T-helper 17 cell (primary cell): ENCODE measurements around the gene SKA1. TPM values are rescaled to one million over a fixed set of nuclear protein-coding genes. Genes with fewer than 3 reads are reported as not detected.
A peak's percentile ranks its signal among the peaks of the same experiment; 100 is the strongest.

Experiments
- ATAC-seq: fragments of 150-1000 bp; cut with Tn5 transposase; 2 replicates; pipeline ENCODE4 v1.10.0; 2021; ENCODE audit warnings: mild to moderate bottlenecking, moderate library complexity
- DNase-seq, 3 donors: peaks; one replicate each; pipeline versions ENCODE4 v3.0.0 to v3.0.0-alpha.2; 2020 to 2021
- H3K9me3 ChIP-seq: one replicate; pipeline ENCODE4 v1.7.0; 2013; ENCODE audit warnings: low read length, mild to moderate bottlenecking; ENCODE audit not compliant: control insufficient read depth, poor library complexity, severe bottlenecking
- H3K27ac Mint-ChIP-seq: one replicate; pipeline ENCODE4 v1.8.0; 2022; ENCODE audit warnings: mild to moderate bottlenecking, moderate library complexity, mixed read lengths
- H3K27me3 Mint-ChIP-seq: one replicate; pipeline ENCODE4 v1.8.0; 2022; ENCODE audit warnings: mixed read lengths
- H3K36me3 Mint-ChIP-seq: one replicate; pipeline ENCODE4 v1.8.0; 2022; ENCODE audit warnings: low read depth, mixed read lengths
- H3K4me1 Mint-ChIP-seq: one replicate; pipeline ENCODE4 v1.8.0; 2022; ENCODE audit warnings: mild to moderate bottlenecking, mixed read lengths
- H3K4me3 Mint-ChIP-seq: one replicate; pipeline ENCODE4 v1.8.0; 2022; ENCODE audit warnings: mild to moderate bottlenecking, moderate library complexity, mixed read lengths
- total RNA-seq, 4 donors: library from RNA in 2 of 4; stranded (reverse) in 2 of 4; gene quantifications; one replicate each; pipeline ENCODE4 v1.2.3 and lab custom pipeline; 2022 to 2026

The SKA1 gene
- total RNA-seq, 2 donors from 2014 or later = 0.27 to 0.39 TPM

DNA sequence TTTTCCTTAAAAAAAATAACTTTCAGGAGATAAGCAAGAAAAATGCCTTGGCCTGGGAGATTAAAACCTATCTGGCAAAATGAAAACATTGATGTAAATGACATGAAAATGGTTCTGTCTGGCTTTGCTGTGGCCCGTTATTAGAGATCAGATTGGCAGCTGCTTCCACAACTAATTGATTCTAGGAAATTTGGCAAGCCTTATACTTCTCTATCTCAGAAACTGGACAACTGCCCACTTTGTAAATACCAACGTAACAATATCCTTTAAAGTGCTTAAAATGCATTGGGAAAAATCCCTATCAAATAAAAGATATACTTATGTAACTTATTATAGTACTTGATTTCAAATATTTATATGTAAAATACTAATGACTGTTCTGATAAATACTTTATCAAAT lies 14.2 kb upstream of the SKA1 start:
- Mint-ChIP-seq H3K4me3 (no peak overlapping the region), H3K27ac (no peak overlapping the region), H3K27me3 (peaks cover 11% of the 10 kb centered on the region), H3K4me1 (peaks cover 5% of the 10 kb centered on the region), H3K36me3 (peaks cover 3% of the 10 kb centered on the region)
- no peaks in the 10 kb centered on the region for H3K9me3 ChIP-seq
- ATAC-seq = no peak
- DNase-seq = no peak

DNA sequence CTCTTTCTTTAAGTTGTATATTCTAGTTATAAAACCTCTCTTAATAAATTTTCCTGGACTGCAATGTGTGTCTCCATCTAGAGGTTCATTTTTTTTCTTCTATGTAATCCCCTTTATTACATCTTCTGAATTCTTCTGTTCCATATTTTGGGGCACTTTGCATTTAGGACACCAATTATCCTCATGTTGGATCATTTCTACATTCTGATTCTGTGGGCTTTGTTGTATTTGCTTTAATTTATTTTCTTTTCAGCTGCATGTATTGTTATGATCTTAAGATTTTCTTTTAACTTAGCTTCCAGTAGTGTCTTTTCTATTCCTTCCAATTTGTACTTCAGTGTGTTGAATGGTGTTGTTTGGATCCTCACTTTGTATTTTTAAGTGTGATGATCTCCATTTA lies 5.2 kb upstream of the SKA1 start:
- peaks cover 4% of the 10 kb centered on the region for H3K9me3 ChIP-seq
- H3K4me3 Mint-ChIP-seq = no peak overlapping the region
- peaks cover 4% of the 10 kb centered on the region for H3K36me3 Mint-ChIP-seq
- peaks cover 4% of the 10 kb centered on the region for H3K4me1 Mint-ChIP-seq
- ATAC-seq (no peak), DNase-seq (no peak)
- peaks cover 25% of the 10 kb centered on the region for H3K27me3 Mint-ChIP-seq
- no peak overlapping the region for H3K27ac Mint-ChIP-seq

DNA sequence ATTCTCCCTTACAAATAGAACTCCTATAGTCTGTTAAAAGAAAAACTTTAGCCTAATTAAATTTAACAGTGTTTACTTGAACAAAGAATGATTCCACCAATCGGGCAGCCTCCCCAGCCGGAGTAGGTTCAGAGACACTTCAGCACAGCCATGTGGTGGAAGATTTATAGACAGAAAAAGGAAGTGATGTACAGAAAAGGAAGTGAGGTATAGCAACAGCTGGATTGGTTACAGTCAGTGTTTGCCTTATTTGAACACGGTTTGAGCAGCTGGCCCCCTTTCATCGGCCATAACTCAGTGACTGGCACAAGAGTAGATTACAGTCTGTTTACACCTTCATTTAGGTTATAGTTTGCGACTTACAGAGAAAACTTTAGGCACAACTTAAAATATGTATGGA lies 2.1 kb upstream of the SKA1 start:
- Mint-ChIP-seq H3K27ac (no peak overlapping the region), H3K36me3 (peaks cover 2% of the 10 kb centered on the region), H3K4me3 (no peak overlapping the region), H3K4me1 (peaks cover 10% of the 10 kb centered on the region), H3K27me3 (peaks cover 23% of the 10 kb centered on the region)
- DNase-seq (no peak), ATAC-seq (no peak)
- H3K9me3 ChIP-seq = peaks cover 4% of the 10 kb centered on the region

DNA sequence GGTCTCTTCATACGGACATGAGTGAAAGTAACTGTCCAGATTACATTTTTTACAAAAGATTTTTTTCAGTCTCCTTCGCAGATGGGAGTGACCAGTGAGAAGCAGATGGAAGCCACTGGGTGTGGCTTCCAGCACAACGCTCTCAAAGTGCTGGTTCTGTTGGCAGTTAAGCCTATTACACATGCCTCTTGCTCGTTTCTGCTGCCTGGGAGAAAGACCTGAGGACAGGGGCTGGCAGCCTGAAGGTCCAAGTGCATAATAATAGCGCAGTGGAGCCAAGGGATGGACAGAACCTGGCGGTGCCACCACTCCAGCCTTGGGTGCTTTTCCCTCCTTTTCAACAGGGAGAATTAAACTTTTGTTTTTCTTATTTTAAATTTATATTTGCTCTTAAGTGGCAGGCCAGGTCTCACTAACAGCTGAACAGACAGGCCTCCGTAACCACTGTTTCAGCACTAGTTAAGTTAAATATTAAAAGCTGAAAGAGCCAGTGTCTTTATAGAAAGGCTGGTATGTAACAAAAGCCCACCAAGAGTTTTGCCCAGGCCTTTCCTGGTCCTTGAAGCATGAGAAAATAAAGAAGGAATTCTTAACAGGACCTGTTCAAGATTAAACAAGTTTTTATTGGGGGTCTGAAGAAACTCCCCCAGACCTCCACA lies 1.2 kb upstream of the SKA1 start:
- ATAC-seq (no peak), DNase-seq (no peak)
- no peak overlapping the region for H3K27ac Mint-ChIP-seq
- H3K27me3 Mint-ChIP-seq = peaks cover 14% of the 10 kb centered on the region
- peaks cover 4% of the 10 kb centered on the region for H3K9me3 ChIP-seq
- no peaks in the 10 kb centered on the region for H3K36me3 Mint-ChIP-seq
- H3K4me1 Mint-ChIP-seq = peaks cover 10% of the 10 kb centered on the region
- H3K4me3 Mint-ChIP-seq = no peak overlapping the region

DNA sequence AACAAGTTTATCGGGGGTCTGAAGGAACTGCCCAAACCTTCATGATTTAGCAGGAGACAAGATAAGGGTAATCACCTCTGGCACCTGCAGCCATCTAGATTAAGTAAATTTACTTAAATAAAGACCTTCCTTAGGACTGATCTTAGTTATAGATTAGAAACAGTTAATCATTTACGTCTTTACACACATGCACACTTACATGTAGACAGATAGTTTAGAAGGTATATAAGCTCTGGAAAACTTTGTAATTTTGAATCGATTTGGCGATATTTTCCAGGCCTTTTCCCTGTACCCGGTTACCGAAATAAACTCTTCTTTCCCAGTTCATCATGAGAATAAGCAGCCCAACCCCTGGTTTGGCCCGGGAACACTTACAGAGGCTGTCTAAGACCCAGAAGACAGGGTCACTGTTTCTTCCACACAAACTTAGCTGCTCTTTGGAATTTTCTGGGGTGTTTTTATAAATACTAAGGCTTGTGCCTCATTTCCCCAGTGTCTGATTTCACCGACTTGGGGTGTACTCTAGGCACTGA lies 560 bp upstream of the SKA1 start:
- peaks cover 4% of the 10 kb centered on the region for H3K9me3 ChIP-seq
- H3K4me1 Mint-ChIP-seq = peaks cover 10% of the 10 kb centered on the region
- ATAC-seq = no peak
- H3K27ac Mint-ChIP-seq = peak overlapping the region; percentile 79
- peaks cover 9% of the 10 kb centered on the region for H3K27me3 Mint-ChIP-seq
- no peak for DNase-seq
- no peaks in the 10 kb centered on the region for H3K36me3 Mint-ChIP-seq
- peak overlapping the region; percentile 82 for H3K4me3 Mint-ChIP-seq

DNA sequence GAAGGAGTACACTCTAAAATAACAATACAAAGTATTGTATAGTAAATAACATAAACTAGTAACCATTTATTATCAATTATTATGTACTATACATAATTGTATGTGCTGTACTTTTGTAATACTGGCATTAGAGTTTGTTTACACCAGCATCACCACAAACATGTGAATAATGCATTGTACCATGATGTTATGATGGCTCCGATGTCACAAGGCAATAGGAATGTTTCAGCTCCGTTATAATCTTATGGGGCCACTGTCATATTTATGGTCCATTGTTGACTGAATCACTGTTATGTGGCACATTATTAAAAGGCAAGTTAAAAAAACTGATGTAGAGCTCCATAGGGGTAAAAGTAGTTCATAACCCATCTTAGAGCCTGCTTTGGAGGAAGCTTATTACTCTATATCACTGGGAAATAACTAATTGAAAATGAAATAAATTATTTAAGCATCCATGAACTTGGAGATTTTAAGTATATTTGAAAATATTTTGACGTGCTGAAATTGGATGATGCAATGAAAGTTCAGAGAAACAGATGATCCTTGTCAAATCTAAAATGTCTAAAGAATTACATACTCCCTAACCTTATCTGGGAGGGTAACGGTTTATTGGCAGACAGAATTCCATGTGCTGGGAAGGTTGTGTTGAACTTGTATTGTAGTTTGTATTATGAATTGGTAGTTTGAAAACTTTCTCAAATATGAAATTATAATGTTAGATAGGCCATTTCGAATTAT lies 2.4 kb downstream of the SKA1 start:
- H3K27me3 Mint-ChIP-seq = no peaks in the 10 kb centered on the region
- H3K27ac Mint-ChIP-seq = no peak overlapping the region
- H3K4me3 Mint-ChIP-seq = no peak overlapping the region
- peaks cover 10% of the 10 kb centered on the region for H3K4me1 Mint-ChIP-seq
- DNase-seq = no peak
- H3K36me3 Mint-ChIP-seq = no peaks in the 10 kb centered on the region
- no peaks in the 10 kb centered on the region for H3K9me3 ChIP-seq
- ATAC-seq = no peak

DNA sequence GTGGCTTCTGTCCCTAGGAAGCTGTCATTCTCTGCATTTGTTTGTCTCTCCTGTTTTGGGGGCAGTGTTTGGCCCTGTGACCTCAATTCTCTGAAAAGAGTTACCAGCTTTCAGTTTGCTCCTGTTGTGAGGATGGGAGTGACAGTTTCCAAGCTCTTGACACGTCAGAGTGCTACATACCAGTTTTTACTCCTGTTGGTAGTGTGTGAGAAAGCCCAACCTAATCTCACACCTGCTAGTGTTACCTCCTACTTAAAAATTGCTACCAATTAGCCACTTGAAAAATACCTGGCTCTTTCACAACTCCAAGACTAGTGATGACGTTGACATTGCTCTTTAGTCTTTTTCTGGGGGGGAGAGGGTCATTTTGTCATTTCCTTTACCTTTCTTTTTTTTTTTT lies 14.1 kb downstream of the SKA1 start:
- Mint-ChIP-seq H3K4me3 (no peak overlapping the region), H3K27ac (no peak overlapping the region), H3K27me3 (no peaks in the 10 kb centered on the region), H3K36me3 (no peaks in the 10 kb centered on the region), H3K4me1 (no peaks in the 10 kb centered on the region)
- no peaks in the 10 kb centered on the region for H3K9me3 ChIP-seq
- ATAC-seq (no peak), DNase-seq (no peak)

DNA sequence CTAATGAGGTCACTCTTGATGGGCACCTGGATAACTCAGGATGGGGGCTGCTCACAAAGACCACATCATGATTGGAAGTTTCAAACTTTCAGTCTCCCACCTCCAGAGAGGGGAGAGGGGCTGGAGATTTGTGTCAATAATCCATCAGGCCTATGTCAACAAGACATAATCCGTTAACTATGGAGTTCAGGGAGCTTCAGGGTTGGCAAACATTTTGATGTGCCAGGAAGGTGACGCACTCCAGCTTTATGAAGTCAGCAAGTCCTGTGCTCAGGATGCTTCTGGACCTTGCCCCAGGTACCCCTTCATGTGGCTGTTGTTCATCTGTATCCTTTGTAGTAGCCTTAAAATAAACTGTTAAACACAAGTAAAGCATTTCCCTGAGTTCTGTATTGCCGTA lies 19.0 kb downstream of the SKA1 start:
- H3K9me3 ChIP-seq = no peaks in the 10 kb centered on the region
- no peak for ATAC-seq
- Mint-ChIP-seq H3K36me3 (peaks cover 3% of the 10 kb centered on the region), H3K4me3 (no peak overlapping the region), H3K27ac (no peak overlapping the region), H3K27me3 (peaks cover 10% of the 10 kb centered on the region), H3K4me1 (peaks cover 8% of the 10 kb centered on the region)
- DNase-seq = no peak

DNA sequence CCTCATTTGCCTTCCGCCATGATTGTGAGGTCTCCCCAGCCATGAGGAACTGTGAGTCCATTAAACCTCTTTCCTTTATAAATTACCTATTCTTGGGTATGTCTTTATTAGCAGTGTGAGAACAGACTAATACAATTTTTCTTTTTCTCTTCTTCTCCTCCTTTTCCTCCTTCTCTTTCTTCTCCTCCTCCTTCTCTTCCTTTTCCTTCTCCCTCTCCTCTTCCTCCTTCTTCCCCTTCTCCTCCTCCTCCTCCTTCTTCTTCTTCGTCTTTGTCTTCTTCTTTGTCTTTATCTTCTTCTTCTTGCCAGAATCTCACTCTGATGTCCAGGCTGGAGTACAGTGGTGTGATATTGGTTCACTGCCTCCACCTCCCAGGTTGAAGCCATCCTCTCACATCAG lies 20.2 kb downstream of the SKA1 start:
- H3K27ac Mint-ChIP-seq = no peak overlapping the region

DNA sequence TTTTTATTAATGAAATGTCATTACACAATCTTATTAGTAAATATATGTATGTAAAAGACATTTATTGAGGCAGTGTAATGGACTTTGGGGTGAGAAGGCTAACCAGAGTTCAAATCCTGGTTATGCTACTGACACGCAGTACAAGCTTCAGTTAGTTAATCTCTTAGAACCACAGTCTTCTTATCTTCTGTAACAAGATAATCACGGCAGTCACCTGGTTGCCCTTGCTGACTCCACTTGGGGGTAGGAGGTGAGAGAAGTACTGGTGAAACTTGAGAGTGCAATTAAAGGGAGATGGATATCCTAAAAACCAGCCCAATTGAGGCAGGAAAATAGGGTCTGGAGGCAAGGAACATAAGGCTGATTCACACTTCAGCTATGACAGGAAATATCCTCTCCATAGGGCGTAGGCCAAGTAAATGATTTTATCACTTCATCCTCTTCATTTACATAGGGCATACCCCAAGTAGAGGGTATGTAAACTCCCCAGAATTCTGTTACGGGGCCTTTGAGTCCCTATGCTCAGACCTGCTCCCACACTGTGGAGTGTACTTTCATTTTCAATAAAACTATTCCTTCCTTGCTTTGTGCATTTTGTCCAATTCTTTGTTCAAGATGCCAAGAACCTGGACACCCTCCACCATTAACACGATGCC lies 21.3 kb downstream of the SKA1 start:
- DNase-seq (no peak), ATAC-seq (no peak)
- no peaks in the 10 kb centered on the region for H3K9me3 ChIP-seq
- Mint-ChIP-seq H3K27me3 (peaks cover 24% of the 10 kb centered on the region), H3K36me3 (peaks cover 4% of the 10 kb centered on the region), H3K4me1 (peaks cover 11% of the 10 kb centered on the region), H3K4me3 (no peak overlapping the region), H3K27ac (no peak overlapping the region)

More for the DNA sequence above, 20.2 kb downstream of the SKA1 start:
- peaks cover 15% of the 10 kb centered on the region for H3K27me3 Mint-ChIP-seq
- DNase-seq = no peak
- H3K36me3 Mint-ChIP-seq = peaks cover 4% of the 10 kb centered on the region
- ATAC-seq = no peak
- H3K4me1 Mint-ChIP-seq = peaks cover 10% of the 10 kb centered on the region
- no peaks in the 10 kb centered on the region for H3K9me3 ChIP-seq
- H3K4me3 Mint-ChIP-seq = no peak overlapping the region

DNA sequence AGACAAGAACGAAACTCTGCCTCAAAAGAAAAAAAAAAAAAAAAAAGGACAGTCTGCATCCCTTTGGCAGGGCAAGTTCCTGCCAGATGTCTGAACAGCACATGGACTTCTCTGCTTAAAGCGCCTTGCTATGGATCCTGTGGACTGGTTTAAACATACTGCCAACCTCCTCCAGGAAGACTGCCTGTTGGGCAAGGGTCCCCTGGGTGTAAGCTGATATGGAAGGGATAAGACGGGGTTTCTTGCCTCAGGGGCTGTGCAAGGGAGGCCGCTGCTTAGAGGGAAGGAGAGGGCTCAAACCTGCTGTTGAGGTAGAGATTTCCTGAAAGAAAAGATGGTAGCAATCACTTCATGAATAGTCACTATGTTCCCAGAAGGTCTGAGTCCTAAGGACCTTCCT lies 22.2 kb downstream of the SKA1 start:
- H3K36me3 Mint-ChIP-seq = peaks cover 4% of the 10 kb centered on the region
- no peak overlapping the region for H3K27ac Mint-ChIP-seq
- H3K27me3 Mint-ChIP-seq = peaks cover 30% of the 10 kb centered on the region
- H3K4me3 Mint-ChIP-seq = no peak overlapping the region
- H3K9me3 ChIP-seq = no peaks in the 10 kb centered on the region
- peaks cover 13% of the 10 kb centered on the region for H3K4me1 Mint-ChIP-seq
- DNase-seq (no peak), ATAC-seq (no peak)

DNA sequence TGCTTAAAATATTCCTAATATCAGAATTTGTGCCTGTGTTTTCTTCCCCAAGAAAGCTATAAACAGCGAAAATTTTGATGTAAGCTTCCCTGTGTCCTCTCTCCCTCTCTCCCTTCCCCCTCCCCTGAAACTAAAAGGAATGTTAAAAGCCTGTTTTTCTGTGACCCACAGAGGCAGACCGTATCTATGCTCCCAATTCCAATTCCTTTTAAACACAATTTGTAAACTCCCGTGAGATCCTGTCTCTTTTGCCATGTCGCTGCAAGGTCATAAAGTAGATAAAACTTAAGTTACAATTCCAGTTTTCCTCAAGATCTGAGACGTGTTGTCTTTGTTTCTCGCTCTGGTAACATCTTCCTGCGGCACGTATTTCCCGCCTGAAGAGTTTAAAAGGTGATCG lies 23.3 kb downstream of the SKA1 start:
- Mint-ChIP-seq H3K4me3 (no peak overlapping the region), H3K27me3 (peaks cover 41% of the 10 kb centered on the region), H3K27ac (no peak overlapping the region), H3K36me3 (peaks cover 7% of the 10 kb centered on the region), H3K4me1 (peaks cover 13% of the 10 kb centered on the region)
- H3K9me3 ChIP-seq = no peaks in the 10 kb centered on the region
- DNase-seq (no peak), ATAC-seq (no peak)

DNA sequence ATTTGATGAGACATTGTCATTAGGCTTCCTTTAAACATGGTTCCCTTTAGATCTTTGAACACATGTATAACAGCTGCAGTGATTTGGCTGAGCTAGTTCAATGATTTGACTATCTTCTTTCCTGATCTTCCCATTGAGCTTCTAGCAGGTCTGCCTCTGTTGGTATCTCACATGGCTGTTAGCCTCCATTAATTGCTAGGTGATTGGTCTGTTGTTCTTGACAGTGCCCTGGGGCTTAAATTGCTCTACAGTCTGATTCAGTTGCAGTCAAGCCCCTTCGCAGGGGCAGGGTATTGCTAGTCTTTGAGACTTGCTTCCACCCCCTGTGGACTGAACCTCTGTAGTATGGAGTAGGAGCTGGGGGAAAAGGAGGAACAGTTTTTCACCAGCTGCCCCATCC lies 24.1 kb downstream of the SKA1 start:
- Mint-ChIP-seq H3K4me3 (no peak overlapping the region), H3K27me3 (peaks cover 49% of the 10 kb centered on the region), H3K36me3 (peaks cover 9% of the 10 kb centered on the region), H3K27ac (peak overlapping the region; percentile 24), H3K4me1 (peaks cover 13% of the 10 kb centered on the region)
- DNase-seq = no peak
- ATAC-seq = no peak
- no peaks in the 10 kb centered on the region for H3K9me3 ChIP-seq
